ENCODE data around the gene POLR2F. TPM values are rescaled to one million over a fixed set of nuclear protein-coding genes. Genes with fewer than 3 reads are reported as not detected.

The POLR2F gene
- total RNA-seq, 1 experiment from 2014 or later = 107 TPM

DNA sequence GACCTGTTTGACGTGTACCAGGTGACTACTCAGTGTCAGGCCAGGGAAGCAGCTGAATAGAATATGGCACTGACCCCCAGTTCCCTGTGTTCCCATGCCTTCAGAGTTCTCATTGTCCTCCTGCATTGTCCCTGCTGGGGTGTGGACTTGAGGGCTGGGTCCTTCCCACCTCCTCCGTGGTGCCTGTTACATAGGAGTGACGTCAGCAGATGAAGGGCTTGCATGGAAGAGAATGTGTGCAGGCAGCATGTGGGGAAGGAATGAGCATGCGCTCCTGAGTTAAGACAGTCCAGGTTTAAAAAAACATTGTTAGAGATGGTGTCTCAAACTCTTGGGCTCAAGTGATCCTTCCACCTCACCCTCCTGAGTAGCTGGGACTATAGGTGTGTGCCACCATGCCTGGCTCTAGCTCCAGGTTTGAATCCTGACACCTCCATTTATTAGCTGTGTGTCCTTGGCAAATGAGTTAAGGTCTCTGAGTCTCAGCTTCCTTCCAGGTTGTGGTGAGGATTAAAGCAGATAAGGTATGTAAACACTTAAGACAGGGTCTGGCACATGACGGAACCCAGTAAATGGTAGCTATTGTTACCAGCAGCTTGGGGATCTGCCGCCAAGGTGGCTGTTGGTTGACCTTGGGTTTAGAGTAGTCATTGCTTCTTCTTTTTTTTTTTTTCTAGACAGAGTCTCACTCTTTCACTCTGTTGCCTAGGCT lies 38.4 kb downstream of the POLR2F start:
- H2AFZ ChIP-seq (ENCODE audit: low read depth, low read length, poor library complexity, severe bottlenecking) = no peak overlapping the region
- ChIA-PET RAD21 (ENCODE audit: low non-redundant PET in 1 of 2, low total read pairs in 2 of 2, uncharacterized antibody in 2 of 2, unreplicated experiment in 2 of 2) (no interaction called here), CTCF (no interaction called here), POLR2A (no interaction called here)
- TF ChIP-seq POLR2AphosphoS5 (IDR thresholded peaks at IDR 0.05; ENCODE audit: low read depth, low read length) = no peak
- H3K4me1 ChIP-seq (ENCODE audit: control insufficient read depth in 1 of 2, insufficient read depth in 2 of 2, low read length in 2 of 2) = peaks cover 0 to 13% of the 10 kb centered on the region in 2 experiments; a peak in 2 of 4 replicates
- H3K4me3 ChIP-seq (replicated peaks in 1 of 2; ENCODE audit: low read depth in 1 of 2, low read length in 2 of 2) = no peak overlapping the region
- ATAC-seq (no peak), DNase-seq (ENCODE audit: low read depth, low spot score) (no peak)
- BruUV-seq (replicated peaks) = no TSS peak
- H3K27ac ChIP-seq (ENCODE audit: low read depth, low read length) = no peak overlapping the region
- no peaks in the 10 kb centered on the region for H3K9me2 ChIP-seq (ENCODE audit: insufficient read depth)
- no peak overlapping the region for H3K4me2 ChIP-seq (ENCODE audit: low read length)
- no peaks in the 10 kb centered on the region for H3K79me2 ChIP-seq (ENCODE audit: insufficient read depth, low read length)
- intact Hi-C loops (cut with micrococcal nuclease) = no loop called here
- H3K9ac ChIP-seq (ENCODE audit: low read length) = no peak overlapping the region
- no peaks in the 10 kb centered on the region for H3K27me3 ChIP-seq (ENCODE audit: insufficient read depth, low read length)
- no peaks in the 10 kb centered on the region for H4K20me1 ChIP-seq (ENCODE audit: insufficient read depth)
- H3K36me3 ChIP-seq (ENCODE audit: control insufficient read depth in 1 of 2, insufficient read depth in 2 of 2, low read length in 2 of 2) = no peaks in the 10 kb centered on the region
- H3K9me3 ChIP-seq (ENCODE audit: control insufficient read depth in 1 of 2, insufficient read depth in 1 of 2, low read depth in 1 of 2, low read length in 2 of 2) = no peaks in the 10 kb centered on the region

DNA sequence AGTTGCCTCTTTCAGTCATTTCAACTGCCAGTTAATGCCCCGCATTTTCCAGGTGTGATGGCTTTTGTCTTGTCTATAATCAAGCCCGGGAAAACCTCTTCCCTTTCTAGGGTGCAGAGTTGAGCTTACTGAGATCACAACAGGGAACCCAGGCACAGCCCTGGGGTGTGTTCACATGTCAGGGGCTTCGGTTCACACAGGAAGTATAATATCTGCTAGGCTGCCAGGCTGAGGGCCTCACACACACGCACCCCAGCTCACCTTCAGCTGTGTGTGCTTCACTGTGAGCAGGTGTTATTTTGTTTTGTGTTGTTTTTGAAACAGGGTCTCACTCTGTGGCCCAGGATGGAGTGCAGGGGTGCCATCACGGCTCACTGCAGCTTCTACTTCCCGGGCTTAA lies 40.5 kb downstream of the POLR2F start:
- H3K36me3 ChIP-seq (ENCODE audit: control insufficient read depth in 1 of 2, insufficient read depth in 2 of 2, low read length in 2 of 2) = no peaks in the 10 kb centered on the region
- no peak overlapping the region for H2AFZ ChIP-seq (ENCODE audit: low read depth, low read length, poor library complexity, severe bottlenecking)
- no peaks in the 10 kb centered on the region for H3K79me2 ChIP-seq (ENCODE audit: insufficient read depth, low read length)
- no peaks in the 10 kb centered on the region for H3K9me2 ChIP-seq (ENCODE audit: insufficient read depth)
- ChIA-PET RAD21 (ENCODE audit: low non-redundant PET in 1 of 2, low total read pairs in 2 of 2, uncharacterized antibody in 2 of 2, unreplicated experiment in 2 of 2) (no interaction called here), CTCF (no interaction called here), POLR2A (no interaction called here)
- DNase-seq (ENCODE audit: low read depth, low spot score) (no peak), ATAC-seq (no peak)
- H3K4me3 ChIP-seq (replicated peaks in 1 of 2; ENCODE audit: low read depth in 1 of 2, low read length in 2 of 2) = no peak overlapping the region
- H4K20me1 ChIP-seq (ENCODE audit: insufficient read depth) = no peaks in the 10 kb centered on the region
- no peak overlapping the region for H3K4me2 ChIP-seq (ENCODE audit: low read length)
- no peaks in the 10 kb centered on the region for H3K27me3 ChIP-seq (ENCODE audit: insufficient read depth, low read length)
- H3K27ac ChIP-seq (ENCODE audit: low read depth, low read length) = no peak overlapping the region
- no peak overlapping the region for H3K9ac ChIP-seq (ENCODE audit: low read length)
- intact Hi-C loops (cut with micrococcal nuclease) = no loop called here
- no TSS peak for BruUV-seq (replicated peaks)
- peaks cover 4 to 24% of the 10 kb centered on the region in 2 experiments for H3K4me1 ChIP-seq (ENCODE audit: control insufficient read depth in 1 of 2, insufficient read depth in 2 of 2, low read length in 2 of 2)
- no peaks in the 10 kb centered on the region for H3K9me3 ChIP-seq (ENCODE audit: control insufficient read depth in 1 of 2, insufficient read depth in 1 of 2, low read depth in 1 of 2, low read length in 2 of 2)
- TF ChIP-seq FOSL1 (IDR thresholded peaks at IDR 0.05; ENCODE audit: low read depth) = no peak
- TF ChIP-seq YY1 (IDR thresholded peaks at IDR 0.05; ENCODE audit: extremely low read depth, insufficient replicate concordance, low read depth, low read length) = no peak
- TF ChIP-seq EGR1 (IDR thresholded peaks at IDR 0.05; ENCODE audit: low read depth) = no peak
- TF ChIP-seq EZH2 (IDR thresholded peaks at IDR 0.05) = no peak
- no peak for TF ChIP-seq ELF1 (IDR thresholded peaks at IDR 0.05; ENCODE audit: borderline replicate concordance, low read depth)
- no peak for TF ChIP-seq JUND (IDR thresholded peaks at IDR 0.05)
- TF ChIP-seq, protein P1, sequence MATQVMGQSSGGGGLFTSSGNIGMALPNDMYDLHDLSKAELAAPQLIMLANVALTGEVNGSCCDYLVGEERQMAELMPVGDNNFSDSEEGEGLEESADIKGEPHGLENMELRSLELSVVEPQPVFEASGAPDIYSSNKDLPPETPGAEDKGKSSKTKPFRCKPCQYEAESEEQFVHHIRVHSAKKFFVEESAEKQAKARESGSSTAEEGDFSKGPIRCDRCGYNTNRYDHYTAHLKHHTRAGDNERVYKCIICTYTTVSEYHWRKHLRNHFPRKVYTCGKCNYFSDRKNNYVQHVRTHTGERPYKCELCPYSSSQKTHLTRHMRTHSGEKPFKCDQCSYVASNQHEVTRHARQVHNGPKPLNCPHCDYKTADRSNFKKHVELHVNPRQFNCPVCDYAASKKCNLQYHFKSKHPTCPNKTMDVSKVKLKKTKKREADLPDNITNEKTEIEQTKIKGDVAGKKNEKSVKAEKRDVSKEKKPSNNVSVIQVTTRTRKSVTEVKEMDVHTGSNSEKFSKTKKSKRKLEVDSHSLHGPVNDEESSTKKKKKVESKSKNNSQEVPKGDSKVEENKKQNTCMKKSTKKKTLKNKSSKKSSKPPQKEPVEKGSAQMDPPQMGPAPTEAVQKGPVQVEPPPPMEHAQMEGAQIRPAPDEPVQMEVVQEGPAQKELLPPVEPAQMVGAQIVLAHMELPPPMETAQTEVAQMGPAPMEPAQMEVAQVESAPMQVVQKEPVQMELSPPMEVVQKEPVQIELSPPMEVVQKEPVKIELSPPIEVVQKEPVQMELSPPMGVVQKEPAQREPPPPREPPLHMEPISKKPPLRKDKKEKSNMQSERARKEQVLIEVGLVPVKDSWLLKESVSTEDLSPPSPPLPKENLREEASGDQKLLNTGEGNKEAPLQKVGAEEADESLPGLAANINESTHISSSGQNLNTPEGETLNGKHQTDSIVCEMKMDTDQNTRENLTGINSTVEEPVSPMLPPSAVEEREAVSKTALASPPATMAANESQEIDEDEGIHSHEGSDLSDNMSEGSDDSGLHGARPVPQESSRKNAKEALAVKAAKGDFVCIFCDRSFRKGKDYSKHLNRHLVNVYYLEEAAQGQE (IDR thresholded peaks at IDR 0.05; ENCODE audit: low read depth) = no peak
- no peak for TF ChIP-seq ZFX (IDR thresholded peaks at IDR 0.05)
- TF ChIP-seq, protein P2, sequence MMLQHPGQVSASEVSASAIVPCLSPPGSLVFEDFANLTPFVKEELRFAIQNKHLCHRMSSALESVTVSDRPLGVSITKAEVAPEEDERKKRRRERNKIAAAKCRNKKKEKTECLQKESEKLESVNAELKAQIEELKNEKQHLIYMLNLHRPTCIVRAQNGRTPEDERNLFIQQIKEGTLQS (IDR thresholded peaks at IDR 0.05) = no peak
- no peak for TF ChIP-seq CBX3 (IDR thresholded peaks at IDR 0.05; ENCODE audit: low read depth)
- TF ChIP-seq POLR2AphosphoS5 (IDR thresholded peaks at IDR 0.05; ENCODE audit: low read depth, low read length) = no peak
- no peak for TF ChIP-seq SP1 (IDR thresholded peaks at IDR 0.05; ENCODE audit: low read depth)
- TF ChIP-seq, protein P3, sequence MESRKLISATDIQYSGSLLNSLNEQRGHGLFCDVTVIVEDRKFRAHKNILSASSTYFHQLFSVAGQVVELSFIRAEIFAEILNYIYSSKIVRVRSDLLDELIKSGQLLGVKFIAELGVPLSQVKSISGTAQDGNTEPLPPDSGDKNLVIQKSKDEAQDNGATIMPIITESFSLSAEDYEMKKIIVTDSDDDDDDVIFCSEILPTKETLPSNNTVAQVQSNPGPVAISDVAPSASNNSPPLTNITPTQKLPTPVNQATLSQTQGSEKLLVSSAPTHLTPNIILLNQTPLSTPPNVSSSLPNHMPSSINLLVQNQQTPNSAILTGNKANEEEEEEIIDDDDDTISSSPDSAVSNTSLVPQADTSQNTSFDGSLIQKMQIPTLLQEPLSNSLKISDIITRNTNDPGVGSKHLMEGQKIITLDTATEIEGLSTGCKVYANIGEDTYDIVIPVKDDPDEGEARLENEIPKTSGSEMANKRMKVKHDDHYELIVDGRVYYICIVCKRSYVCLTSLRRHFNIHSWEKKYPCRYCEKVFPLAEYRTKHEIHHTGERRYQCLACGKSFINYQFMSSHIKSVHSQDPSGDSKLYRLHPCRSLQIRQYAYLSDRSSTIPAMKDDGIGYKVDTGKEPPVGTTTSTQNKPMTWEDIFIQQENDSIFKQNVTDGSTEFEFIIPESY (IDR thresholded peaks at IDR 0.05; ENCODE audit: extremely low read depth, insufficient replicate concordance, low read length) = no peak
